HFFc6 (cell line): ENCODE data around the gene RHBDD1. TPM values are rescaled to one million over a fixed set of nuclear protein-coding genes. Genes with fewer than 3 reads are reported as not detected.

Experiments
- DNase-seq: peaks from one replicate; pipeline ENCODE4 v3.0.0-alpha.2; 2018
- H3K27ac Mint-ChIP-seq: 2 replicates; pipeline ENCODE4 v1.8.0; 2020; ENCODE audit warnings: mild to moderate bottlenecking, mixed read lengths
- H3K27me3 Mint-ChIP-seq: 2 replicates; pipeline ENCODE4 v1.8.0; 2021; ENCODE audit warnings: mild to moderate bottlenecking, moderate library complexity, mixed read lengths; ENCODE audit not compliant: insufficient read depth
- H3K36me3 Mint-ChIP-seq: 2 replicates; pipeline ENCODE4 v1.8.0; 2021; ENCODE audit warnings: low read depth, mixed read lengths
- H3K4me1 Mint-ChIP-seq: 2 replicates; pipeline ENCODE4 v1.8.0; 2020; ENCODE audit warnings: low read depth, mixed read lengths
- H3K4me3 Mint-ChIP-seq: 2 replicates; pipeline ENCODE4 v1.8.0; 2020; ENCODE audit warnings: mild to moderate bottlenecking, moderate library complexity, mixed read lengths
- H3K9me3 Mint-ChIP-seq: 2 replicates; pipeline ENCODE4 v1.8.0; 2020; ENCODE audit warnings: mild to moderate bottlenecking, mixed read lengths
- total RNA-seq, 6 experiments: library from RNA; stranded (reverse); fragmentation: NEBNext Ultra II Directional; extraction: Animal tissue kit (Norgen Biotek cat#: 25700); gene quantifications; 2 replicates in 1 of 6; 3 replicates in 5 of 6; pipeline ENCODE4 v1.2.3, GENCODE V29; 2021
- TF ChIP-seq, protein P1 (sequence below): fragments of 200-600 bp; sonication (generic); IDR thresholded peaks from 2 replicates; pipeline ENCODE4 v1.5.0; 2021; ENCODE audit warnings: antibody characterized with exemption, mild to moderate bottlenecking

Gene RHBDD1
- total RNA-seq, 6 experiments from 2014 or later, result 34.3 to 50.7 (median 42.3) TPM

GRCh38 chr2:227036527-227036926, 200.7 kb downstream of the RHBDD1 start:
- no peaks in the 10 kb centered on the region; the same call in 1 of the 2 replicates for H3K27me3 Mint-ChIP-seq
- H3K36me3 Mint-ChIP-seq, result no peaks in the 10 kb centered on the region
- DNase-seq, result no peak
- no peak overlapping the region for H3K4me3 Mint-ChIP-seq
- no peak overlapping the region for H3K27ac Mint-ChIP-seq
- TF ChIP-seq, protein P1, sequence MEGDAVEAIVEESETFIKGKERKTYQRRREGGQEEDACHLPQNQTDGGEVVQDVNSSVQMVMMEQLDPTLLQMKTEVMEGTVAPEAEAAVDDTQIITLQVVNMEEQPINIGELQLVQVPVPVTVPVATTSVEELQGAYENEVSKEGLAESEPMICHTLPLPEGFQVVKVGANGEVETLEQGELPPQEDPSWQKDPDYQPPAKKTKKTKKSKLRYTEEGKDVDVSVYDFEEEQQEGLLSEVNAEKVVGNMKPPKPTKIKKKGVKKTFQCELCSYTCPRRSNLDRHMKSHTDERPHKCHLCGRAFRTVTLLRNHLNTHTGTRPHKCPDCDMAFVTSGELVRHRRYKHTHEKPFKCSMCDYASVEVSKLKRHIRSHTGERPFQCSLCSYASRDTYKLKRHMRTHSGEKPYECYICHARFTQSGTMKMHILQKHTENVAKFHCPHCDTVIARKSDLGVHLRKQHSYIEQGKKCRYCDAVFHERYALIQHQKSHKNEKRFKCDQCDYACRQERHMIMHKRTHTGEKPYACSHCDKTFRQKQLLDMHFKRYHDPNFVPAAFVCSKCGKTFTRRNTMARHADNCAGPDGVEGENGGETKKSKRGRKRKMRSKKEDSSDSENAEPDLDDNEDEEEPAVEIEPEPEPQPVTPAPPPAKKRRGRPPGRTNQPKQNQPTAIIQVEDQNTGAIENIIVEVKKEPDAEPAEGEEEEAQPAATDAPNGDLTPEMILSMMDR, result no peak
- H3K9me3 Mint-ChIP-seq, result no peaks in the 10 kb centered on the region
- H3K4me1 Mint-ChIP-seq, result peaks cover 16% of the 10 kb centered on the region

DNA sequence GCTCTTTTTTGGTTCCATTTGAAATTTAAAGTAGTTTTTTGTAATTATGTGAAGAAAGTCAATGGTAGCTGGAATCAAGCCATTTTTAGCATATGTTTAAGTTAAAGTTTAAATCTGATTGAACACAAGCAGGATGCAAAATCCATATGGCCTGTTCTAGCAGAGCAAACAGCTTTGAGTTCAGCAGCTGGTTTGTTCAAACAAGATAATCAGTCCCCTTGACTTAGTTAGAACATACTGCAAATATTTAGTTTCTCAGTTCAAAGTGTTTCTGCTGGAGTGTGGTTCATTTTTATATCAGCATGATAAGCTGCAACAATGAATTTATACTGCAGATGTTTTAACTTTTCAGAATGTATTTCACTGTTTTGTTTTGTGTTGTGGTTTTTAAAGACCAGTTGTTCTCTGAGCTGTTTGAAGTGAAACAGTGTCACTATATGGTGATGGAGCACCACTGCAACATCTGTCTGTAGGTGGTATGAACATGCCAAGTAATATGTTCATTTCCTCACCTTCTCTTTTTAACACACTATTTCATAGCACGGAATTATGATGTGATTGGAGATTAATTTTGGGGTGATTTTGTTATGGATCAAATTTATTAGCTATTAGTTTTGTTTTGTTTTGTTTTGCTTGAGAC, 202.8 kb downstream of the RHBDD1 start:
- H3K27ac Mint-ChIP-seq, result no peak overlapping the region
- no peak for DNase-seq
- no peaks in the 10 kb centered on the region for H3K36me3 Mint-ChIP-seq
- H3K4me3 Mint-ChIP-seq, result no peak overlapping the region
- TF ChIP-seq, protein P1, result no peak
- no peaks in the 10 kb centered on the region; the same call in 1 of the 2 replicates for H3K27me3 Mint-ChIP-seq
- peaks cover 9% of the 10 kb centered on the region for H3K4me1 Mint-ChIP-seq
- H3K9me3 Mint-ChIP-seq, result no peaks in the 10 kb centered on the region

DNA sequence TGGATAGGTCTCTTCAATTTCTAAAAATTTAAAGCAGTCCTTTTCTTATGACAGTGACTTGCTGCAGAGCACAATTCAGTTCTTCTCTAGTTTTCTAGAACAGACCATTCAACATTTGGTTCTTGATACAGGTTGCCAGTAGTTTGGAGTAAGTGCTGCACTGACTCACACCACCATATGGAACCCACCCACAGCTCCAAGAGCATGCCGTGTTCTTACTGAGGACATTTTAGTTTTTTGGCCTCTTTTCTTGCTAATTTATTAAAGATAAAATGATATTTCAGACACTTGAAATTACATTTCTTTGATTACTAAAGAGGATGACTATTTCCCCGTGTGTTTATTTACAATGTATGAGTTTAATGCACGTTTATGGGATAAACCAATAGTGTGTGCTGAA, 208.1 kb downstream of the RHBDD1 start:
- Mint-ChIP-seq H3K27me3 (no peaks in the 10 kb centered on the region; the same call in 1 of the 2 replicates), H3K4me1 (no peaks in the 10 kb centered on the region), H3K27ac (no peak overlapping the region), H3K36me3 (no peaks in the 10 kb centered on the region), H3K9me3 (no peaks in the 10 kb centered on the region), H3K4me3 (no peak overlapping the region)
- TF ChIP-seq, protein P1, result no peak
- DNase-seq, result no peak

Other genes with a start within 250 kb of the RHBDD1 start
- gene IRS1, start 36.2 kb upstream of the RHBDD1 start, total RNA-seq, result 10 to 100 TPM; 37.4 to 49.9 (median 44.4) TPM